ENCODE measurements around the gene COL23A1. TPM values are rescaled to one million over a fixed set of nuclear protein-coding genes. Genes with fewer than 3 reads are reported as not detected.

COL23A1 gene
- total RNA-seq, 1 experiment from 2014 or later, result not detected

GRCh38 chr5:178367736-178368120 is 222.5 kb downstream of the COL23A1 start:
- Histone ChIP-seq H3K27me3 (replicated peaks; ENCODE audit: insufficient read depth, low read depth, low read length, poor library complexity) (no peaks in the 10 kb centered on the region), H3K4me3 (ENCODE audit: low read depth, low read length, poor library complexity, severe bottlenecking) (no peak overlapping the region), H3K27ac (ENCODE audit: low read depth, low read length, poor library complexity, severe bottlenecking) (no peak overlapping the region), H3K36me3 (ENCODE audit: insufficient read depth, low read length, poor library complexity, severe bottlenecking) (no peaks in the 10 kb centered on the region), H3K9me3 (ENCODE audit: low read depth, low read length, poor library complexity, severe bottlenecking) (no peaks in the 10 kb centered on the region), H3K4me1 (ENCODE audit: insufficient read depth, low read length, poor library complexity, severe bottlenecking) (peaks cover 6% of the 10 kb centered on the region)
- CTCF ChIA-PET, result no interaction called here
- TF ChIP-seq CTCF (conservative IDR thresholded peaks at IDR 0.05; ENCODE audit: low read depth, low read length) (no peak), EZH2 (IDR thresholded peaks at IDR 0.05; ENCODE audit: borderline replicate concordance, low read depth, low read length, poor library complexity, severe bottlenecking) (no peak)
- no TSS peak for BruUV-seq (replicated peaks)
- POLR2A ChIA-PET (ENCODE audit: low non-redundant PET), result no interaction called here
- intact Hi-C loops (cut with micrococcal nuclease; ENCODE audit: unreplicated experiment), result no loop called here
- DNase-seq (ENCODE audit: low spot score), result no peak

GRCh38 chr5:178366998-178367735 is 223.0 kb downstream of the COL23A1 start:
- Histone ChIP-seq H3K27me3 (replicated peaks; ENCODE audit: insufficient read depth, low read depth, low read length, poor library complexity) (no peaks in the 10 kb centered on the region), H3K4me1 (ENCODE audit: insufficient read depth, low read length, poor library complexity, severe bottlenecking) (peaks cover 4% of the 10 kb centered on the region), H3K36me3 (ENCODE audit: insufficient read depth, low read length, poor library complexity, severe bottlenecking) (no peaks in the 10 kb centered on the region), H3K4me3 (ENCODE audit: low read depth, low read length, poor library complexity, severe bottlenecking) (no peak overlapping the region), H3K27ac (ENCODE audit: low read depth, low read length, poor library complexity, severe bottlenecking) (no peak overlapping the region), H3K9me3 (ENCODE audit: low read depth, low read length, poor library complexity, severe bottlenecking) (no peaks in the 10 kb centered on the region)
- no peak for TF ChIP-seq EZH2 (IDR thresholded peaks at IDR 0.05; ENCODE audit: borderline replicate concordance, low read depth, low read length, poor library complexity, severe bottlenecking)
- TF ChIP-seq CTCF (conservative IDR thresholded peaks at IDR 0.05; ENCODE audit: low read depth, low read length), result no peak
- intact Hi-C loops (cut with micrococcal nuclease; ENCODE audit: unreplicated experiment), result no loop called here
- POLR2A ChIA-PET (ENCODE audit: low non-redundant PET), result no interaction called here
- CTCF ChIA-PET, result no interaction called here
- BruUV-seq (replicated peaks), result no TSS peak
- DNase-seq (ENCODE audit: low spot score), result no peak

- no peak for DNase-seq (ENCODE audit: low spot score)
- intact Hi-C loops (cut with micrococcal nuclease; ENCODE audit: unreplicated experiment), result no loop called here
- Histone ChIP-seq H3K27me3 (replicated peaks; ENCODE audit: insufficient read depth, low read depth, low read length, poor library complexity) (no peaks in the 10 kb centered on the region), H3K4me3 (ENCODE audit: low read depth, low read length, poor library complexity, severe bottlenecking) (no peak overlapping the region), H3K9me3 (ENCODE audit: low read depth, low read length, poor library complexity, severe bottlenecking) (no peaks in the 10 kb centered on the region), H3K27ac (ENCODE audit: low read depth, low read length, poor library complexity, severe bottlenecking) (no peak overlapping the region), H3K4me1 (ENCODE audit: insufficient read depth, low read length, poor library complexity, severe bottlenecking) (no peaks in the 10 kb centered on the region), H3K36me3 (ENCODE audit: insufficient read depth, low read length, poor library complexity, severe bottlenecking) (no peaks in the 10 kb centered on the region)
- BruUV-seq (replicated peaks), result no TSS peak
- ChIA-PET CTCF (no interaction called here), POLR2A (ENCODE audit: low non-redundant PET) (no interaction called here)
- no peak for TF ChIP-seq EZH2 (IDR thresholded peaks at IDR 0.05; ENCODE audit: borderline replicate concordance, low read depth, low read length, poor library complexity, severe bottlenecking)
- TF ChIP-seq CTCF (conservative IDR thresholded peaks at IDR 0.05; ENCODE audit: low read depth, low read length), result no peak
These were observed 224.4 kb downstream of the COL23A1 start for GRCh38 chr5:178365501-178366440.
